NCI-H1436 treated with DMSO at 0.1 percent for 48 hours (cell line): ENCODE data around the gene EXTL2.
"Not testable (repeated sequence)": the region's sequence is repeated elsewhere in the genome, so short reads cannot be mapped to it uniquely, and the experiment has no call there.

ENCODE experiments used
- DNase-seq: peaks from one replicate; lab custom pipeline; 2025; lab: John Stamatoyannopoulos, UW

EXTL2 gene

DNA sequence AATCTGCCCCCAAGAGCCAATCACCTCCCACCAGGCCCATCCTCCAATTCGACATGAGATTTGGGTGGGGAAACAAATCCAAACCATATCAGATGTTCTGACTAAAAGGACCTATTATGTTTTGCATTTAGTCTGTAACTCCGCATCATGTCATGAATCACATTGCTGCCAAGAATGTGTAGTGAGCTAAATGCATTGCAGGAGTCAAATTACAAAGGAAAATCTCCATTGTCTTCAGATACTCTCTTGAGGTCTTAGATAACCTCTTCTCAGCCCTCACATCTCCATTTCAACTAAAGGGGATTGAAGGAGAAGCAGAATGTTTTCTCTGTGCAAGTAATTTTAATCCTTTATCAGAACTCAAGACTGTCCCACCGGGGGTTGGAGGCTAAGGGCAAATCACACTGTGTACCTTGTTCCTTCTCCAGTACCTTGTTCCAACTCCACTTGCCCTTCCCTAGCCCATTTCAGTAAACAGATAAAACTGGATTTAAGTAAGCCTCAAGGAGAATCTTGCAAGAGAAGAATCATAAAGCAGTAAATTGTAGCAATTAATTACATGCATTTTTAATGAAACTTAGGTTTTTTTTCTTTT, 34.1 kb downstream of the EXTL2 start:
- DNase-seq: no peak

DNA sequence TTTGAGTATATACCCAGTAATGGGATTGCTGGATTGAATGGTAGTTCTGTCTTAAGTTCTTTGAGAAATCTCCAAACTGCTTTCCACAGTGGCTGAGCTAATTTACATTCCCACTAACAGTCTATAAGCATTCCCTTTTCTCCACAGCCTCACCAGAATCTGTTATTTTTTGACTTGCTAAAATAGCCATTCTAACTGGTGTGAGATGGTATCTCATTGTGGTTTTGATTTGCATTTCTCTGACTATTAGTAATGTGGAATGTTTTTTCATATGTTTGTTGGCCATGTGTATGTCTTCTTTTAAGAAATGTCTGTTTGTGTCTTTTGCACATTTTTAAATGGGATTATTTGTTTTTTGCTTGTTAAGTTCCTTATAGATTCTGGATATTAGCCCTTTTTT, 39.5 kb downstream of the EXTL2 start:
- not testable (repeated sequence) for DNase-seq

DNA sequence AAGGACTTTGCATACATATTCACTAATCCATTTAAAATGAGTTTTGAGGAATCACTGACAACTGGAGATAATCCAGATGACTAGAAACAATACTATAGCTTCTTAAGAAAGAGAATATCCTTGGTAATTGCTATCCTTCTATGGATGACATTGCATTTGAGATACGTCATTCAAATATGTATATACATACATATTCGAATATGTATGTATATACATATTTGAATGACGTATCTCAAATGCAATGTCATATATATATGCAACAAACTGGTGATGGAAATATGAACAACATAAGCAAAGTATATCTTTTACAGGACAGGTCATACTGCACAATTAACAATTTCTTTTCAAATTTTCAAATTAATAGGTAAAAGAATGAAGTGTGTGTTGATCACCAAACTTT, 41.7 kb downstream of the EXTL2 start:
- DNase-seq: no peak

DNA sequence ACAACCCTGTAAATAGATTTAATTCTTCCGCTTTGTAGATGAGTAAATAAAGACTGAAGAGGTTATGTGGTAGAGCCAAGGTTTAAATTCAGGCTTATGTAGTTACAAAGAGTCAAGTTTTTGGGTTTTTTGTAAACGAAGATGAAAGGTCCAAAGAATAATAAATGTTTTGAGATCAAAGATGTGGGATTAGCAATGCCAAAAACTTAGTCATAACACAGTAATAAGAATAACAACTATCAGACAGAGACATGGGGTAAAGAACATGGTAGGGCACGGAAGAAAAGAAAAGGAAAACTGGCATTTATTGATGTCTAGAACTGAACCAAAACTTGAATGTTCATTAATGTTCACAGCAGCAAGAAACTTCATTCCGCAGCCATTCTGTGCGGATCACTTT, 42.9 kb downstream of the EXTL2 start:
- no peak for DNase-seq

DNA sequence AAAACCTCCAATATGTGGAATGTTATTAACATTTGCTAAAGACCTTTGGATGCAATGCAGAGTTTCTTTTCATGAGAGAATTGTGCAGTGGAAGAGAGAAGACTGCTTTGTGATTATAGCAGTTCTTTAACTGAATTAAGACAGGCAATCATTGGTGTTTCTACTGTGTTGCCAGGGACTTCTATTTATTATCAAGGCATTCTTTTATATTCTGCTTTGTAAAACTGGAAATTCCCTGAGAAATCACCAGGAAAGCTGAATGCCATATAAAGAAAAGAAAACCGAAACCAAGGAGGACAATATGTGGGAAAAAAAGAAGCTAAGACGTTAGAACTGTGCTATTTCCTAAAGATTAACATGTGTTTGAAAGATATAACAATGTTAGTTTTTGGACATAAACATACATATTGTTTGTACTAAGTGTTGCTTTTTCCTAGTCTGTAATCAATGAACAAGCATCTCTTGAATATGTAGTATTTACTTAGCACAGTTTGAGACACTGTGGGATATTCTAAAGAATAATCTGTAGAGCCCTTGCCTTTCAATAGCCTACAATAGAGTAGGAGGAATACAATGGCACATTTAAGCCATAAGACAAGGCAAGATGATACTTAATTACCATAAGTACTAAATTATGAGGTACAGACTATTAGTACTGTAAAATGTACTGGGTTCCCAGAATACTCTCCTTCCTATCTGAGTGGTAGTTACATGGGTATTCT, 47.1 kb downstream of the EXTL2 start:
- no peak for DNase-seq

DNA sequence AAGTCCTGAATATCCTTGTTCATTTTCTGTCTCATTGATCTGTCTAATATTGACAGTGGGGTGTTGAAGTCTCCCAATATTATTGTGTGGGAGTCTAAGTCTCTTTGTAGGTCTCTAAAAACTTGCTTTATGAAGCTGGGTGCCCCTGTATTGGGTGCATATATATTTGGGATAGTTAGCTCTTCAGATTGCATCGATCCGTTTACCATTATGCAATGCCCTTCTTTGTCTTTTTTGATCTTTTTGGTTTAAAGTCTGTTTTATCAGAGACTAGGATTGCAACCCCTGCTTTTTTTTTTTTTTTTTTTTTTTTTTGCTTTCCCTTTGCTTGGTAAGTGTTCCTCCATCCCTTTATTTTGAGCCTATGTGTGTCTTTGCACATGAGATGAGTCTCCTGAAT, 51.5 kb downstream of the EXTL2 start:
- DNase-seq: not testable (repeated sequence)

DNA sequence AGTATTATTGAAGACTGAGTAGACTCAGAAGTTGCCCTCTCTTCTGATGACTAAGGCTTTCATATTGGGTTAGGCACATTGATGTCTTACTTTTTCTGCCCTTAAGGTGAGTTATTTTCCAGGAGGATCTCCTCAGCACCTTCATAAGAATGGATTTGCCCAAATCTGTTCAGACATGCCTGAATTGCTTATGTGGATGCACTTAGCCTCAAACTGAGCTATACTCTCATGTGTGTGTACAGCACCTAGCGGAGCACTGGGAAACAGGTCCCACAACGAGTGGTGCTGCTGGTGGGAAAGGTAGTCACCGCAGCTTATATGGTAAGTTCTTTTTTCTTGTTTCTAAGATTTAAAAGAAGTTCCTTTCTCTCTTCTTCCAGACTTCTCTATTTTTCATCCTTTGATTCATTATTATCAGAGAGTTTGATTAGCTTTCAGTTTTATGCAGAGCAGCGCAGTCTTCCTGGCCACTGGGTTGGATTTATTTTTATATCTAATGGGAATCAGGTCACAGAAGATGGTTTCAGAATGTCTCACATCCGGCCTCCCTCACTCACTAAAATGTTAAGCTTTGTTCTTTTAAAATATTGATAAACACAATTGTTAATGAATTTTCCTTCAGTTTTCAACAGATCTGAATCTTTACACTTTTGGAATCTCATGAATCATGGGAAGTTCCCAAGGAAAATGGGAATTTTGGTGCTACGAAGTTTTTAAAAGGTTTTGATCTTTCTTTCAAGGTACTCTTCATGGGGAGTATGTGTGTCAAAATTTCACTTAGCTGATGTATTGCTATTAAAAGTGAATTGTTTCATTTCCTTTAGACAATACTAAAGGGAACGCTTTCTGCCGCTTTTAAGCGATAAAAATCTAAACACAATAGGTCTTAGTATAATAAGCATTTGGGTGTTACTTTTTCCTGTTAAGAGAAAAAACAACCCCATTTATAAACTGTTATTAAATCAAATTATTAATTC, 58.5 kb downstream of the EXTL2 start:
- no peak for DNase-seq

DNA sequence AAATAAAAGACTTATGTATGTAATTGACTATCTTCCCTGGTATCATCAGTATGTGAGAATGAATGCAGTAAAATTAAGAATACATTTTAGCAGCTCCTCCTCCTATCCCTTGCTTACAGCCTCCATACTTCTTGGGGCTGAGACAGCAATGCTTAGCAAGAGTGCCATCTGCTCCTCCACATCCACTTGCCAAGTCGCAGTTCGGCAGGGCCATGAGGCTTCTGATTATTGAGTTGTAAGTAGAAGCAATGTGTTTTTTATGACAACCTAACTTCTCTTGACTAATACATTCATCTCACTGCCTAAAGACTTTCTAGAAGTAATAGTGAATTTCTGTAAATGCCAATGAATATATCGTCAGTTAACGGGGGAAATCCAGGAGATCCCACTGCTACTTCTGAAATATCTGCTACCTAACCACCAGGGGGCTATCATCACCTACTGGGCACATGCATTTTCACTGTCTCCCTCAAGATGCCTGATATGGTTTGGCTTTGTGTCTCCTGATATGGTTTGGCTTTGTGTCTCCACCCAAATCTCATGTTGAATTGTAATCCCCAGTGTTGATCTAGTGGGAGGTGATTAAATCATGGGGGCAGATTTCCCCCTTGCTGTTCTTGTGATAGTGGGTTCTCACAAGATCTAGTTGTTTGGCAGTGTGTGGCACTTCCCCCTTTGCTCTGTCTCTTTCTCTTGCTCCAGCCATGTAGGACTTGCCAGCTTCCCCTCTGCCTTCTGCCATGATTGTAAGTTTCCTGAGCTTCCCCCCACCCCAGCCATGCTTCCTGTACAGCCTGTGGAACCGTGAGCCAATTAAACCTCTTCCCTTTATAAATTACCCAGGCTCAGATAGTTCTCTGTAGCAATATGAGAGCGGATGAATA, 59.6 kb downstream of the EXTL2 start:
- DNase-seq: no peak

DNA sequence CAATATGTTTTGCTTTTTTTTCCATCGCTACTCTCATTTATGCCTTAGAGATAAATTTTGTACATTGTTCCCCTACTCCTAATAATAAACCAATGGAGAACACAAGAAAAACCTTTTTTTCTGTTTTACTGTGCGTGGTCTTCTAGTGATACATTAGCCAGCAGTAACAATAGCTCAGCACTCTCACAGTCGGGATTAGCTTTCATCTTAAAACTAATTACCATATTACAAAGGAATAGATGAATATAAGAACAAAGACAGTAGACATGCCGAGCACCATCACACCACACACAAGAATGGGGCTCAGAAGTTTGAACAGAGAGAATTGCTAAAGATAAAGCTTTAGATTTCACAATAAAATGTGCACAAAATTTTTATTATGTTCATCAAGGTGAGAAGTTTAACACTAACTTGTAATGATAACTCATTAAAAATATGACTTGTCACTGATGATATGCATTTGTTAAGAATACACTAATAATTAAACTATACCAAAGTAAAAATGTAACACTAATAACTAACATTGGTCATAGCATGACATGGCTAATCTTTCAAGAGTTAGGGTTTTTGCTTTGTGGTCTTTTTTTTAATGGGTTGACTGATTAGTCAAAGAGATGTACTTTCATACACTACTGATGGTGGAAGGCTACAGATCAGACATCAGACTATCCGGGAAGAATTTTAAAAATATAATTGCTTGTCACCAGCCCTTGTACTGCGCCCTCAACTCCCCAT, 61.8 kb downstream of the EXTL2 start:
- DNase-seq: no peak

DNA sequence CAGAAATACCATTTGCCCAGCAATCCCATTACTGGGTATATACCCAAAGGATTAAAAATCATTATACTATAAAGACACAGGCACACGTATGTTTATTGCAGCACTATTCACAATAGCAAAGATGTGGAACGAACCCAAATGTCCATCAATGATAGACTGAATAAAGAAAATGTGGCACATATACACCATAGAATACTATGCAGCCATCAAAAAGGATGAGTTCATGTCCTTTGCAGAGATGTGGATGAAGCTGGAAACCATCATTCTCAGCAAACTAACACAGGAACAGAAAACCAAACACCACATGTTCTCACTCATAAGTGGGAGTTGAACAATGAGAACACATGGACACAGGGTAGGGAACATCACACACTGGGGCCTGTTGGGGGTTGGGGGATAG, 69.0 kb downstream of the EXTL2 start:
- not testable (repeated sequence) for DNase-seq
